HCT116 (cell line): ENCODE results near the gene PAOX. TPM values are rescaled to one million over a fixed set of nuclear protein-coding genes. Genes with fewer than 3 reads are reported as not detected.

Source experiments
- ATAC-seq: fragments of 200-7000 bp; cut with Tn5 transposase; 2 replicates; pipeline ENCODE4 v1.9.1; 2020; ENCODE audit warnings: mild to moderate bottlenecking, moderate library complexity
- BruUV-seq: library from RNA; stranded (reverse); fragments of 400-500 nt; replicated peaks from 2 replicates; lab custom pipeline; 2021; lab: Mats Ljungman, UMichigan
- CTCF ChIA-PET: fragments of 300-600 bp; sonication (Branson Sonifier 250); formaldehyde crosslinking; loops from one replicate; lab custom pipeline; 2021; ENCODE audit warnings: antibody characterized with exemption; lab: Charles Lee
- POLR2A ChIA-PET: fragments of 300-600, 350-600 bp; sonication (Branson Sonifier 250); formaldehyde crosslinking; loops from one replicate; lab custom pipeline; 2021; ENCODE audit warnings: antibody characterized with exemption; lab: Charles Lee
- RAD21 ChIA-PET, 2 experiments: fragments of 300-600 bp; sonication (Branson Sonifier 250); formaldehyde crosslinking; loops; one replicate each; lab custom pipeline; 2023; ENCODE audit warnings: low total read pairs in 2 of 2; ENCODE audit not compliant: uncharacterized antibody in 2 of 2, unreplicated experiment in 2 of 2, low non-redundant PET in 1 of 2; lab: Charles Lee
- DNase-seq: peaks from one replicate; pipeline ENCODE4 v3.0.0-alpha.2; 2010; ENCODE audit warnings: low read depth, low spot score
- H2AFZ ChIP-seq: fragments of 200-600 bp; shearing (Covaris generic), sonication (generic); 2 replicates; pipeline ENCODE4 v1.6.1; 2017; ENCODE audit warnings: low read depth, mixed run types, mixed read lengths, antibody characterized with exemption, low read length; ENCODE audit not compliant: poor library complexity, severe bottlenecking
- H3K27ac ChIP-seq: 2 replicates; pipeline ENCODE4 v1.5.1; 2012; ENCODE audit warnings: low read depth, low read length
- H3K27me3 ChIP-seq: fragments of 200-600 bp; sonication (generic); 2 replicates; pipeline ENCODE4 v1.6.1; 2016; ENCODE audit warnings: mixed run types, low read length, mixed read lengths; ENCODE audit not compliant: insufficient read depth
- H3K36me3 ChIP-seq, 2 experiments: fragments of 200-500 bp in 1 of 2; fragments of 200-600 bp in 1 of 2; sonication (Bioruptor generic) in 1 of 2; sonication (generic) in 1 of 2; 2 replicates each; pipeline versions ENCODE4 v1.5.1 to v1.6.1; 2014 to 2016; ENCODE audit warnings: low read length in 2 of 2, inconsistent platforms in 1 of 2, mixed read lengths in 1 of 2, mixed run types in 1 of 2; ENCODE audit not compliant: insufficient read depth in 2 of 2, control insufficient read depth in 1 of 2
- H3K4me1 ChIP-seq, 2 experiments: fragments of 200-600 bp in 1 of 2; sonication (generic) in 1 of 2; 2 replicates each; pipeline versions ENCODE4 v1.5.1 to v1.6.1; 2012 to 2017; ENCODE audit warnings: low read length in 2 of 2, inconsistent platforms in 1 of 2, mild to moderate bottlenecking in 1 of 2, mixed read lengths in 1 of 2, mixed run types in 1 of 2, moderate library complexity in 1 of 2; ENCODE audit not compliant: insufficient read depth in 2 of 2, control insufficient read depth in 1 of 2
- H3K4me2 ChIP-seq: fragments of 200-600 bp; sonication (generic); 2 replicates; pipeline ENCODE4 v1.6.1; 2017; ENCODE audit warnings: mixed run types, low read length, mixed read lengths
- H3K4me3 ChIP-seq, 2 experiments: fragments of 200-600 bp in 1 of 2; sonication (generic) in 1 of 2; replicated peaks in 1 of 2; 2 replicates each; pipeline ENCODE4 v1.5.1; 2011 to 2016; ENCODE audit warnings: low read length in 2 of 2, control low read depth in 1 of 2, low read depth in 1 of 2, mild to moderate bottlenecking in 1 of 2, mixed read lengths in 1 of 2, mixed run types in 1 of 2
- H3K79me2 ChIP-seq: fragments of 200-600 bp; sonication (generic); 2 replicates; pipeline ENCODE4 v1.6.1; 2017; ENCODE audit warnings: mild to moderate bottlenecking, mixed run types, low read length, moderate library complexity, mixed read lengths; ENCODE audit not compliant: insufficient read depth
- H3K9ac ChIP-seq: fragments of 200-600 bp; sonication (generic); 2 replicates; pipeline ENCODE4 v1.6.1; 2016; ENCODE audit warnings: low read length, mixed read lengths
- H3K9me2 ChIP-seq: fragments of 200-600 bp; sonication (generic), shearing (Covaris generic); 2 replicates; pipeline ENCODE4 v1.6.1; 2017; ENCODE audit warnings: mixed run types, mild to moderate bottlenecking, moderate library complexity; ENCODE audit not compliant: insufficient read depth
- H3K9me3 ChIP-seq, 2 experiments: fragments of 200-500 bp in 1 of 2; fragments of 200-600 bp in 1 of 2; sonication (Bioruptor generic) in 1 of 2; sonication (generic) in 1 of 2; 2 replicates each; pipeline ENCODE4 v1.6.1; 2014 to 2017; ENCODE audit warnings: low read length in 2 of 2, mixed read lengths in 2 of 2, inconsistent platforms in 1 of 2, low read depth in 1 of 2, mild to moderate bottlenecking in 1 of 2, mixed run types in 1 of 2, moderate library complexity in 1 of 2; ENCODE audit not compliant: control insufficient read depth in 1 of 2, insufficient read depth in 1 of 2
- H4K20me1 ChIP-seq: fragments of 200-600 bp; sonication (generic), shearing (Covaris generic); 2 replicates; pipeline ENCODE4 v1.6.1; 2017; ENCODE audit warnings: mixed run types, mild to moderate bottlenecking, moderate library complexity; ENCODE audit not compliant: insufficient read depth
- EZH2 ChIP-seq: fragments of 200-600 bp; sonication (generic); IDR thresholded peaks from 2 replicates; pipeline ENCODE4 v1.6.1; 2017; ENCODE audit warnings: antibody characterized with exemption, mixed run types
- JUND ChIP-seq: IDR thresholded peaks from 2 replicates; pipeline ENCODE4 v1.6.1; 2012
- MAX ChIP-seq: IDR thresholded peaks from 2 replicates; pipeline ENCODE4 v1.6.1; 2012
- REST ChIP-seq: IDR thresholded peaks from 2 replicates; pipeline ENCODE4 v1.6.1; 2012; ENCODE audit warnings: low read depth
- ZBTB33 ChIP-seq: IDR thresholded peaks from 2 replicates; pipeline ENCODE4 v1.6.1; 2011; ENCODE audit warnings: mild to moderate bottlenecking, low read length, moderate library complexity; ENCODE audit not compliant: insufficient replicate concordance; ENCODE audit errors: extremely low read depth
- intact Hi-C: fragments of 100-400 bp; cut with micrococcal nuclease; formaldehyde crosslinking; loops from 2 replicates; pipeline ENCODE4 v1.10.0; 2022
- total RNA-seq: library from RNA; stranded (reverse); gene quantifications from one replicate; pipeline ENCODE4 v1.2.1, GENCODE V29; 2021; ENCODE audit not compliant: unreplicated experiment

Gene PAOX
- total RNA-seq, 1 experiment from 2014 or later, result 3.5 TPM

- BruUV-seq, result no TSS peak
- H3K27me3 ChIP-seq, result no peaks in the 10 kb centered on the region
- no peak overlapping the region for H3K27ac ChIP-seq
- H4K20me1 ChIP-seq, result no peaks in the 10 kb centered on the region
- intact Hi-C loops, result no loop called here
- H3K9me3 ChIP-seq, result no peaks in the 10 kb centered on the region
- no peaks in the 10 kb centered on the region for H3K36me3 ChIP-seq
- no peak overlapping the region for H3K4me3 ChIP-seq
- no peak for DNase-seq
- no peak overlapping the region for H3K4me2 ChIP-seq
- no peak overlapping the region for H2AFZ ChIP-seq
- peaks cover 0 to 8% of the 10 kb centered on the region in 2 experiments; a peak in 1 of 4 replicates for H3K4me1 ChIP-seq
- ATAC-seq, result no peak
- ChIA-PET CTCF (interaction anchor here (1.7 kb wide), 1 partner anchor 17 kb away, joined by 5 read pairs; no protein-coding TSS in a partner anchor), RAD21 (no interaction called here), POLR2A (no interaction called here)
- H3K79me2 ChIP-seq, result no peaks in the 10 kb centered on the region
- TF ChIP-seq ZBTB33, result no peak
- TF ChIP-seq EZH2, result no peak
- no peak for TF ChIP-seq JUND
- TF ChIP-seq REST, result no peak
- TF ChIP-seq MAX, result no peak
- H3K9me2 ChIP-seq, result no peaks in the 10 kb centered on the region
- no peak overlapping the region for H3K9ac ChIP-seq
Observed at GRCh38 chr10:133346413-133346812, 32.6 kb upstream of the PAOX start.
